ENCODE data around the gene AADACL3. TPM values are rescaled to one million over a fixed set of nuclear protein-coding genes. Genes with fewer than 3 reads are reported as not detected.

The AADACL3 gene
- polyA plus RNA-seq, 1 donor from 2014 or later = not detected

DNA sequence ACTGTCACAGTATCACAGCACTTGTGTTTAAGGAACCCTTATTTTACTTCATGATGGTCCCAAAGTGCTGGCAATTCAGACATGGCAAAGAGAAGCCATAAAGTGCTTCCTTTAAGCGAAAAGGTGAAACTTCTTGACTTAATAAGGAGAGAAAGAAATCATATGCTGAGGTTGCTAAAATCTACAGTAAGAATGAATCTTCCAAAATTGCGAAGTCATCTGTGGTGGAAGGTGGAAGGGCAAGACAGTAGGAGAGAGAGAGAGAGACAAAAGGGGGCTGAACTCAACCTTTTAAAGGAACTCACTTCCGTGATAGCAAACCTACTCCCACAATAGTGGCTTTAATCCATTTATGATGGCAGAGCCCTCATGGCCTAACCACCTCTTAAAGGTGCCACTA lies 19.3 kb upstream of the AADACL3 start:
- no peak for TF ChIP-seq RAD21 (conservative IDR thresholded peaks at IDR 0.05)
- no peak for TF ChIP-seq REST (IDR thresholded peaks at IDR 0.05; ENCODE audit: borderline replicate concordance)
- no peak for TF ChIP-seq CTCF (IDR thresholded peaks at IDR 0.05; ENCODE audit: poor library complexity, severe bottlenecking)
- no peak for TF ChIP-seq EP300 (conservative IDR thresholded peaks at IDR 0.05; ENCODE audit: poor library complexity, severe bottlenecking)
- TF ChIP-seq EZH2 (IDR thresholded peaks at IDR 0.05; ENCODE audit: borderline replicate concordance, insufficient read depth, low read length, poor library complexity, severe bottlenecking) = no peak
- TF ChIP-seq TAF1 (IDR thresholded peaks at IDR 0.05; ENCODE audit: low read depth) = no peak
- no peak for TF ChIP-seq MXI1 (conservative IDR thresholded peaks at IDR 0.05; ENCODE audit: poor library complexity, severe bottlenecking)
- TF ChIP-seq SMC3 (conservative IDR thresholded peaks at IDR 0.05; ENCODE audit: poor library complexity) = no peak

DNA sequence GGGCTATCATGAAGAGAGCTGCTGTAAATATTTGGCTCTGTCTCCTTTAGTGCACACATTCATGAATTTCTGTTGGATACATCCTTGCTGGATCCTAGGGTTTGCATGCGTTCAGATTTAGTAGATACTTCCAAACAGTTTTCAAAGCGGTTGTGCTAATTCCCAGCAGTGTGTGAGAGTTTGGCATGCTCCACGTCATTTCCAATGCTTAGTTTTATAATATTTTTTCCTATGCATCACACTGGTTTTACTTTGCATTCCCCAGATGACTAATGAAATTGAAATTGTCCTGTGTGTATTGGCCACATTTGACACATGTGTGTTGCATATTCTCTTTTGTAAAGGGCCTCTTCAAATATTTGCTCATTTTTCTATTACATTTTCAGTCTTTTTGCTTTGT lies 18.5 kb upstream of the AADACL3 start:
- H3K27me3 ChIP-seq (ENCODE audit: insufficient read depth, low read depth, low read length) = no peaks in the 10 kb centered on the region
- no peak overlapping the region for H3K9ac ChIP-seq (ENCODE audit: low read length)
- H3K4me2 ChIP-seq (ENCODE audit: low read length) = no peak overlapping the region
- TF ChIP-seq REST (IDR thresholded peaks at IDR 0.05; ENCODE audit: borderline replicate concordance) (no peak), RAD21 (conservative IDR thresholded peaks at IDR 0.05) (no peak), EP300 (conservative IDR thresholded peaks at IDR 0.05; ENCODE audit: poor library complexity, severe bottlenecking) (no peak), TAF1 (IDR thresholded peaks at IDR 0.05; ENCODE audit: low read depth) (no peak), CTCF (IDR thresholded peaks at IDR 0.05; ENCODE audit: poor library complexity, severe bottlenecking) (no peak)
- H4K20me1 ChIP-seq (ENCODE audit: insufficient read depth) = no peaks in the 10 kb centered on the region
- H3K9me2 ChIP-seq (ENCODE audit: insufficient read depth, low read length) = no peaks in the 10 kb centered on the region
- H3K79me2 ChIP-seq (replicated peaks; ENCODE audit: insufficient read depth, low read length) = no peaks in the 10 kb centered on the region
- H3K9me3 ChIP-seq (ENCODE audit: low read length) = no peaks in the 10 kb centered on the region
- no peak overlapping the region for H3K4me3 ChIP-seq (ENCODE audit: low read length)
- no peaks in the 10 kb centered on the region for H3K36me3 ChIP-seq (ENCODE audit: insufficient read depth, low read length)
- H2AFZ ChIP-seq (ENCODE audit: low read depth, low read length) = no peak overlapping the region
- H3K27ac ChIP-seq (ENCODE audit: low read length) = no peak overlapping the region
- no peaks in the 10 kb centered on the region for H3F3A ChIP-seq (ENCODE audit: insufficient read depth, low read length, poor library complexity, severe bottlenecking)

More for the DNA sequence above, 19.3 kb upstream of the AADACL3 start:
- Histone ChIP-seq H4K20me1 (ENCODE audit: insufficient read depth) (no peaks in the 10 kb centered on the region), H3K9me2 (ENCODE audit: insufficient read depth, low read length) (no peaks in the 10 kb centered on the region), H3K9ac (ENCODE audit: low read length) (no peak overlapping the region), H3K9me3 (ENCODE audit: low read length) (no peaks in the 10 kb centered on the region), H3K4me2 (ENCODE audit: low read length) (no peak overlapping the region), H3K27me3 (ENCODE audit: insufficient read depth, low read depth, low read length) (no peaks in the 10 kb centered on the region), H3K79me2 (replicated peaks; ENCODE audit: insufficient read depth, low read length) (no peaks in the 10 kb centered on the region), H3F3A (ENCODE audit: insufficient read depth, low read length, poor library complexity, severe bottlenecking) (no peaks in the 10 kb centered on the region), H3K4me3 (ENCODE audit: low read length) (no peak overlapping the region), H3K27ac (ENCODE audit: low read length) (no peak overlapping the region), H2AFZ (ENCODE audit: low read depth, low read length) (no peak overlapping the region), H3K36me3 (ENCODE audit: insufficient read depth, low read length) (no peaks in the 10 kb centered on the region)
